ENCODE results near the gene TANGO6.

TANGO6 gene

DNA sequence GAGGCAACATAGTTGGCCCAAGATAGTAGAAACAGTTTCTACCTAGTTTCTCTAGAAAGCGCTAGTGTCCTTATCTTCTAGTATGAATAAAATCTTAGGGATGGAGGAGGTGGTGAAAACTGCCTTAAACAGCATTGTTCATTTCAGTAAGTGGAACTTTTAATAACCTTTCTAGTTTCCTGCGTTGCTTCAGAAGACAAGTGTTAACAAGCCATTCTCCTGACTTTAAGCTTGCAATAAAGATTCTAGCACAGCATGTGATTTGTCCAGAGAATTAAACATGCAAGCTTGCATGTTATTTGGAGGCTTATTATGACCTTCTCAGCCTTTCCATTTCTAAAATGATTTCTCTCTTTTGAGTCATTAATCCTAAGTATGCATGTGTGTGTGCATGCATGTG lies 72.3 kb downstream of the TANGO6 start:
- no peak for DNase-seq

DNA sequence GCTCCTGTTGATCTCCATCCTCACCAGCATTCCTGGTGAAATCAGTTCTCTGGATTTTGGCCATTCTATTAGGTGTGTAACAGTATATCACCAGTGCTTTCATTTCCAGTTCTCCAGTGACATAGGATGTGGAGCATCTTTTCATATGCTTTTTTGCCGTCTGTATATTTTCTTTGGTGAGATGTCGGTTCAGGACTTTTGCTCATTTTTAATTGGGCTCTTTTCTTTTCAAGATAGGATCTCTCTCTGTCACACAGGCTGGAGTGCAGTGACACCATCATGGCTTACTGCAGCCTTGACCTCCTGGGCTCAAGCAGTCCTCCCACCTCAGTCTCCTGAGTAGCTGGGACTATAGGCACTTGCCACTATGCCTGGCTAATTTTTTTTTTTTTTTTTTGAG lies 74.2 kb downstream of the TANGO6 start:
- no peak for DNase-seq

DNA sequence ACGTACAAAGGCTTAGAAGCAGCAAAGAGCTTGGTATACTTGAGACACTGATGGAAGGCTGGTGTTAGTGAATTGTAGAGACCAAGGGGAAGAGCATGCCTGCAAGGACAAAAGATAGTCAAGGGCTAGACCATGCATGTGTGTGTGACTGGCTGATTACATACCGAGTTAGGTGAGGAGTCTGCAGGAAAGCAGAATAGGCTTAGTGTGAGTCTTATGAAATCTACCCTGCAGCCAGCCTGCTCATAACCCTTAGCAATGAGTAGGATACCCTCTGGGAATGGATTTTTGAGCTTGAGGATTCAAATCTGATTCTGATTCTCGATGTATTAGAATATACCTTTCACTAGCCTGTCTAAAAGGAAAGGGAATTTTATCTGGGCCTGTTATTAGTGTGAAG lies 77.0 kb downstream of the TANGO6 start:
- DNase-seq, result no peak

DNA sequence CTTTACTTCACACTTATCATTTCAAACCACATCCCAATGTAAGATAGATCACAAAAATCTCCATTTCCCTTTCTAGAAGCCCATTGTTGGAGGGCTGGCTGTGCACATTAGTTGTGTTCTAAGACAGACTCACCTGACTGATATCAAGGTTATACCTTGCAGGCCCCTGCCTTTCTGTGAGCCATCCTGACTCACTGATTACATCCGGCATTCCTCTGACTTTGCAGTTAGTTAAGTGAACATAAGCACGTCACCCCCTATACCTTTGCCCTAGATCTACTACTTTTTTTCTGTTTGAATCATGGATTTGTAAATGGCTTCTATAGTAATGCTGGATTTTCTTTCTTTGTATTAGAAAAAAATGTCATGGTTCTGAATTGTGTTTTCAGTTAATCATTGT lies 78.3 kb downstream of the TANGO6 start:
- DNase-seq, result no peak

DNA sequence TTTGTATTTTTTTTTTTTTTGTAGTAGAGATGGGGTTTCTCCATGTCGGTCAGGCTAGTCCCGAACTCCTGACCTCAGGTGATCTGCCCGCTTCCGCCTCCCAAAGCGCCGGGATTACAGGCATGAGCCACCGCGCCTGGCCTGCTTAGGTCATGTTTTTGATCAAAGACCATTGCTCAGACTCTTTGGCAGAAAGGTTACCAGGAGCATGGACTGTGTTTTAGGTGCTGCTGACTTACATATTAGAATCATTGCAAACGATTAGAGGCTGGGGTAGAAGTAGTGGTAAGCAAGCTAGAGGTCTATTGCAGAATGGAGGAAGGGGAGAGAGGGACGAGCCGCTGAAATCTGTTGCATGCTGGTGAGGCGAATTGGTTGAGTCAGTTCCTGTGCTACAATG lies 79.8 kb downstream of the TANGO6 start:
- no peak for DNase-seq

DNA sequence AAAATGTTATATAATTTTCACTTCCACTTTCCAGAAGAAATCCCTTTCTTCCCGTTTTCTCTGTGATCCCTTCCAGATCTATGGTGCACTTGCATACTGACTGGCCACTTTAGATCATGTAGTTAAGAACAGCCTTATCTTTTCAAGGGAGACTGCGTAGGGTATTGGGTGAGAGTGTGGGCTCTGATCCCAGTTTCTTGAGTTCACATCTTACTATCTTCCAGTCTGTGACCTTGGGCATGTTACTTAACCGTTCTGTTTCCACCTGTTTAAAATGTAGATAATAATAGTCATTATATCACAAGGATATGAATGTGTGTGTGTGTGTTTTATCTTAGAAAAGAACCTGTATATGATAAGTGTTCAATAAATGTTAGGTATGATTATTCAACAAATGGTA lies 83.7 kb downstream of the TANGO6 start:
- DNase-seq, result no peak

DNA sequence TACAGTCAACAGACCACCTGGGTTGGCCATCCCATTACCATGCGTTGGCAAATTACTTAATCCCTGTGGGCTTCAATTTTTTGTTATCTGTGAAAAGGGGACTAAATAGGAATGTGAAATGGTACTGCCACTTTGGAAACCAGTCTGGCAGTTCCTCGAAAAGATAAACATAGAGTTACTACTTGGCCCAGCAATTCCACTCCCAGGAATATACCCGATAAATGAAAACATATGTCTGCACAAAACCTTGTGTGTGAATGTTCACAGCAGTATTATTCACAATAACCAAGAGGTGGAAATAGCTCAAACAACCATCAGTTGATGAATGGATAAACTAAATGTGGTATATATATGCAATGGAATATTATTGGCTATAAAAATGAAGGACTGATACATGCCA lies 87.9 kb downstream of the TANGO6 start:
- DNase-seq, result no peak

DNA sequence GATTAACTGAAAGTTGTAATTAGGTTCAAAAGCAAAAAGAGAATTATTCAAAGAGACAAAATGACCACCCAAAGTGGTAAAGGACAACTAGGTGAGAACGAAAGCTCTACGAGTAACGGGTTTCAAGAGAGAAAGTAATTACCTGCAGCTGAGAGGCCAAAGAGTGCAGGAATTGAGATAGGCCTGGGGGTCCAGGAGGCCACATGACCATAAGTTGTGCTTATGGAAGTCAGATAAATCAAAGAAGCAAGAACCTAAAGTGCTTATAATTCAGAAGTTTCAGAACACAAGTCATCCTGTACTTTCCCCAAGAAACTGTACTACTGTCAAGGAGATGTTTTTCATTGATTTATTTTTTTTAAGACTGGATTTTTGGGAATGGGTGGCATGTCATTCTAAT lies 91.1 kb downstream of the TANGO6 start:
- no peak for DNase-seq

DNA sequence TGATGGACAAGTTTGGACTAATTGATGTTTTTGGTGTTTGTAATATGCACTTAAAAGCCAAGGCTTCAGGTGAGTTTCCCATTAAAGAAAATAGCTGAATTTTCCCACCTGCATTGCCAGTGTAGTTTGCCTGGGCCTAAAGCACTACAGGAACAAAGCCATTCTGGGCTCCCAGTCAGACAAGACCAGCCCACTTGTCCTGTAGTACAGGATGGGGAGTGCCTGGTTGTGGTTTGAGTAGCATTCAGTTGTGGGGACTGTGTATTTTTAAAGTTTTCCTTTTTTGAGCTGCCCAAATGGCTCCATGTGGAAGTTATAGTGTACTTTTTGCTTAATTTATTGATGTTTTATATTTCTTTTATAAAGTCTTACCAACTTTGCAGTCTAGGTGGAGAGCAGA lies 91.7 kb downstream of the TANGO6 start:
- DNase-seq, result no peak

DNA sequence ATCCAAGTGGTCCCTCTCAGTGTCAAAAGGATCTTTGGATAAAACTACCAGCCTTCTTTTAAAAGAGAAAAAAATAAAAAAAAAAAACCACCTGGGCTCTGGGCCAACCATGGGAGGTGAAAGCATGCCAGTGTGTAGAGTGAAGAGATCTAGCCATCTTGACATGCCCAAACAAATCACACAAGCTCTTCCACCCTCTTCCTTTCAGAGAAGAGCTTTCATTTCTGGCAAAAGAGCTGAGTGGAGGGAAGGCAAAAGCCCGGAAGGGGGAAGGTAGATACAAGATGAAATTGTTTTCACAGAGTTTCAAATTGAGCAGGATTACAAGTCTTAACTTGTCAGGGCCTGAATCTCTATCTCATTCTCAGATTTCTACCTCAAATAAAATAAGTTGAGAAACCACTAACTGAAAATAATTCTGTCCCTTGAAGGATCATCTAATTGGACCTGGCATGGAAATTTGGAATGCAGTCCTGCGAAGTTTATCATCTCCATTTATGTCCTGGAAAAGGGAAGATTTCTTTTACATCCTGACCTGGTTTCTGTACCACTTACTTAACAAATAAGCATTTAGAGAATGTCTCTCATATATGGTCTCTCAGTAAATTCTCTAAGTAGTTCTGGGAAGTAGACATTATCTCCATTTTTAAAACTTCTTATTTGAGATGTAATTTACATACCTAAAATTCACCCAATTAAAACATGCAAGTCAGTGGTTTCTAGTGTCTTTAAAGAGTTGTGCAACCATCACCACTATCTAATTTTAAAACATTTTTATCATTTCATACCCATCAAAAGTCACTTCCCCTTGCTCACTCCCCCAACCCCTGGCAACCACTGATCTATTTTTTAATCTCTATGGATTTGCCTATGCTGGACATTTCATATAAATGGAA lies 93.7 kb downstream of the TANGO6 start:
- peak; percentile 9 for DNase-seq

DNA sequence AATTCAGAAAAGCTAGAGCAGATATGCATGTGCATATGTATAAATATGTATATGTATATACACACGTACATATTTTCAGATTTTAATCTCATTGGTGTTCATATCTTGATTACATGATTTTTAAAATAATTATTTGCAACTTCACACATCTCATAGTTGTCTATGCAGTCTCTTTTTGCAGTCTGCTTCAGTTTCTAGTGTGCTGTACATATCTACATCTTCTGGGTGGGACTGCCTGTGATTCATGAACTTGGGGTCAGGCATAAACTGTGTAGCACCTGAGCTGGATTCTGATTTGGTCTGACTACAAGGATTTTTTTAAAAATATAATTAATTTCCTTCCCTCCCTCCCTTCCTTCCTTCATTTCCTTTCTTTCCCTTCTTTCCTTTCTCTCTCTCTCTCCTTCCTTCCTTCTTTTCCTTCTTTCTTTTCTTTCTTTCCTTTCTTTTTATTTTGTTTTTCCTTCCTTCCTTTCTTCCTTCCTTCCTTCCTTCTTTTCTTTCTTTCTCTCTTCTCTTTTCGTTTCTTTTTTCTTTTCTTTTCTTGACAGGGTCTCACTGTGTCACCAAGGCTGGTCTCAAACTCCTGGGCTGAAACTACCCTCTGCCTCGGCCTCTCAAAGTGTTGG lies 96.5 kb downstream of the TANGO6 start:
- DNase-seq, result no peak

DNA sequence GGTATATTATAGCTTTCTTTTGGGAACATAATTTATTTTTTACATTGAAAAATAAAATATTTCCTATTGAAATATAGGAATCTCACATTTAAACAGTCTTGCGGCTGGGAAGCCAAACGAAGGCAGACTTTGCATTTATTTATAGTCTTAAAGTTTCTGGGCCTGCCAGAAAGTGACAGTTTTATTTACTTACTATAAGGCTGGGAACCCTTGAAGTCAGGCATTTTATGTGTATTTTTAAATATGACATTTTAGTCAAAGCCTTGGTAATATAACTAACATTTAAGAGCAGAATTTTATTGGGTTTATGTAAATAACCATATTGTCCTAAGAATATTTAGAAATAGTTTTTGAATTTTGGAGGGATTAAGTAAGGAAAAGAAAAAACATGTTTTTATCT lies 97.5 kb downstream of the TANGO6 start:
- no peak for DNase-seq

DNA sequence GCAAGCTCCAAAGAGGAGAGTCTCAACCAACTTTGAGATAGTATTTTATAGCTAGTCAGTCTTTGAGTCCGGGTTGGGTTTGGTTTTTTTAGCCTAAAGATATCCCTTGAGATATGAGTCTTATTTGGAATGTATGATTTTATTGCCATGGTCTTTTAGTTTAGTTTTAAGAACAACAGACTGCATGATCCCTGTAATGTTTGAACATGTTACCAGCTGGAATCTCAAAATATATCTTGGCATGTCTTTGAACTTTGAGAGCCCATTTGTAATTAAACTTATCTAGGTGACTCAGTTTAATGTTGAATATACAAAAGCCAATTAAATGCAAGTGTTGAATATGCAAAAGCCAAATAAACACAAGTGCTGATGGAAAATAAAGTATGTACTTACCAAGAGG lies 100.6 kb downstream of the TANGO6 start:
- DNase-seq, result no peak

DNA sequence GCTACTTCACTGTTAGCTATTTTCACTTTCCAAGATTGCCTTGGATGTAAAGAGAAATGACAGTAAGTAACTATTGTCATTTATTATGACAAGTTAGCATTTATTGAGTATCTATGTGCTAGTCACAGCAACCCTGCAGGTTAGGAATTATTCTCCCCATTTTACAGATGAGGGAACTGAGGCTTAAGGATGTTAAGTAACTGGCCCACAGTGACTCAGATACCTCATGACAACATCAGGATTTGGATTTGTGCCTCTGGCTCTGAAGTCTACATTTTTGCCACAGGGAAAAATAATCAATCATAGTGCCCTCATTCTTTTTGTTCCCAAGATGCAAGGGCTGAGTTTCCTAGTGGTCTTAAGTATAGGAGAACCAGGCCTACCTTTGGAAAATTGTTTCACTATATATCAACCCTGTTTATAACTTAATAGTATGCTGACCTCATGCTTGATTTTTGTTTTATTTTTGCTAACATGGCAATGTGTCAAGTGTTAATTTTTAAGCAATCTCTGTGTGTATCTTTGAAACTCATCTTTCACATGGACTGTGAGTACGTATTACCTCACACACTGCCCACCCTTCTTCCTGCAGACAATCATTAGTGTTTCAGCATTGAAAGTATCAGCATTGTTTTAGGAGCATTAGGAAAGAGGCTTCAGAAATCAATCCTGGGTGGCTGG lies 105.0 kb downstream of the TANGO6 start:
- DNase-seq, result no peak

DNA sequence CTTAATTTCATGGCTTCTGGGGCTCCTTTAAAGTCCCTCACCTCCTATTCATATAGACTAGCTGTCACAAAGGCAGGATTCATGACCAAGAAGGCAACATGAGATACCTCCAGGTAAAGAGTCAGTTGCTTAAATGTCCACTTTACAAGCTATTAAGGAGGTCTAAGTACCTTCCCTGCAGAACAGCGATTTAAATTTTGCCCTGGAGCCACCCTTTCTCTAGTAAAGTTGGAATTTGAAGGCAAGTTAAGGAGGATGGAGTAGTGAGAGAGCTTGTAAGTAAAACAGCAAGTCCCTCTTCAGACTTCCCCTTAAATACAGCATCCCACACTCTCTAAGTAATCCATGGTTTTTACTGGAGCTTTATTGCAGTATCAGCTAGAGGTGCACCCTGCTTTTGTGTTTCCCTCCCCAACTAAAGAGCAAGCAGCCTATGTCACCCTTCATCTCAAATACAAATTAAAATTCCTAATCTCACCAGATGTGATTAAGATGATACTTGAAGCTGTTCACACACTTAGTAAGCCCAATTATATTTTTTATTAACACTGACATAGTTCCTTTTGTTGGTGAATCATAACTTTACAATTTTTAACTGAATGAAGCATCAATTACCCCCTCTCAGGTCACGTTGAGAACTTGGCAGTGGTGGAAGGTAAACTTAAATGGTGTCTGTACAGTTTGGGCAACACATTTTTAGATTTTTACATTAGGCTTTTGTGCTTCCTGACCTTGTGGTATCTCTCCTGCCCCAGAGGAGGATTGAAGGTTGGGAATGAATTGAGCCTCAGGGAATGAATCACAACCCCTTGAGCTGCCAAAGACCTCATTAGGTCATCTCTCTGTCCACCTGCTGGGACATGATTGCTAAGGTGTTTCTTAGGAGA lies 108.9 kb downstream of the TANGO6 start:
- DNase-seq, result no peak

DNA sequence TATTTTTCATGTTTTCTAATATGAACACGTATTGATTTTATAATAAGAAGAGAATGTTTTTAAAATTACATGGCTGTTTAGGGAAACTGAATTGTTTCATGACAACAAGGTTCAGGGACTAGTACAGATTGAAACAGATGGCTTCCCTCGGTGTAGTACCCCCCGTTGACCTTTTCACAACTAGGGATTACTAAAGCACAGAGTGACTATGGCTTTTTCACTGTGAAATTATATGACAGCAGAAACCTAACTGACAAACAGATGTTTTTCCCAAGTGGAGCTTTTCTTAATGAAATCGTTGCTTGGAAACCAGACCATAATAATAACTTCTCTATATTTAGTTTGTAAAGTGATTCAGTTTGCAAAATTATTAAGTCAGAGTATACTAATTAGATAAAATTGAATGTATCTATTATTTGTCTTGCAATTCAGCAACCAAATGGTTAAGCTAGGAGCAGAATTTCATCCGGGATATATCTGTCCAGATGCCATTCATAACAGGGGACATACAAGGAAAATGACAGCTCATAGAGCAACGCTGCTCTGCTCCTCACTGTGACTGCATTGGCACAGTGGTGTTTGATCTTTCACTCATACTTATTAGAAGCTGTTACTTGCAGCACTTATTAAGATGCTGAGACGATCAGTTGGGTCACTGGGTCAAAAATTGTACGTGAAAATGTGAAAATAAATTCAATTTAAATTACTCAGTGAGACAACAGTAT lies 111.7 kb downstream of the TANGO6 start:
- DNase-seq, result no peak

DNA sequence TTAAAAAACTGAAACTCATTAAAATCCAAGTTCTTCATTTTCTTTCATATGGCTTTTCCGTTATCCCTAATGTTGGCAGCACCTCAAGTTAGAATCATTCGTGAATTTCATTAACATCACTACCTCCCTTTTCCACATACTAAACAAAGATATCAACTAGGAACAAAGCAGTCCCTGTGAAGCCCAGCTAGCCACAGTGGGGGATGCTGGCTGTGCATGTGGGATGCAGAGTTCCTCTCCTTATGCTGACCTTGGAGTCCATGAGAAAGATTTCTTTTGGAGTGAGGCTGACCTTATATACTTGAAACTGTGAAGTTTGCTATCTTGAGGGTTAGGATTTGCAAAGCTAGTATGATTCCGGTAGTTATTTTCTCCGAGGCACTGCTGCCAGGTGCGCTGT lies 117.6 kb downstream of the TANGO6 start:
- DNase-seq, result no peak

DNA sequence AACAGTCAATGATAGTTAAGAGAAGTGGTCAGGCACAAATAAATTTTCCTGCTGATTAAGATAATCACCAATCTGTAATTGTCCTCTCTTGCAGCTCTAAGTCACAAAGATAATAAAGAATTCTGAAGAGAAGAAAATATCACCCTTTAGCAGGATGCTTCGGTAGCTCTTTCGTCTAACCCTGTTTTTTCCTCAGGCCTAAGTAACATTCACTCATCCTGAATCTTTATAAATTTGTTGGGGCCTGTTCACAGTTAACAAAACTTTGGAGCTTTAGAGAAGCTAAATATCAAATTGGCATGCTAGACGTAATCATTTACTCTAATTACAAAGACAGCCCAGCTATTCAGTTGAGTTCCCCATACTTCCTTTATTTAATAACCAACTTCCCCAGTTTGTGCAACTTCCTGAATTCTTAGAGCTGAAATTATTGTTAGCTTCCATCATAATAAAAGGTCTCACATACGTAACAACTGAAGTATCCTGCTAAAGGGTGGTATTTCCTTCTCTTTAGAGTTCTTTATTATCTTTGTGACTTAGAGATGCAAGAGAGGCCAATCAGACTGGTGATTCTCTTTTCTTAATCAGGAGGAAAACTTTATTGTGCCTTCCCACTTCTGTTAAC lies 118.6 kb downstream of the TANGO6 start:
- no peak for DNase-seq

DNA sequence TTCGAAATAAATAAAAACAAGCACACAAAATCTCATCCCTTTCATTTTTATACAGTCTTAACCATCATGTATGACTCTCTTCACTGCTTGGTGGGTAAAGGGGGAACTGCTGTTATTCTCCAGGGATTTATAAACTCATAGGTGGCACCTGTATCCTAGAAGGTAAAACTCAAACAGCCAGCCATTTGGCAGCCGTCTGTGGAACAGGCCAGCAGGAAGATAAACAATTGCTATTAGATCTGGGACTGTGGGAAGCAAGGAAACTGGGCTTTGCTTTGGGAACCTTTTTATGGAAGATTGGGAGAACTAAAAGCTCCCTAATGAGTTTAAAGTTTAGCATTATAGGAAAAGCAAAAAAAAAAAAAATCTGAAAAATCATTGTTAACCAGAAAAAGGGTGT lies 126.0 kb downstream of the TANGO6 start:
- DNase-seq, result no peak

DNA sequence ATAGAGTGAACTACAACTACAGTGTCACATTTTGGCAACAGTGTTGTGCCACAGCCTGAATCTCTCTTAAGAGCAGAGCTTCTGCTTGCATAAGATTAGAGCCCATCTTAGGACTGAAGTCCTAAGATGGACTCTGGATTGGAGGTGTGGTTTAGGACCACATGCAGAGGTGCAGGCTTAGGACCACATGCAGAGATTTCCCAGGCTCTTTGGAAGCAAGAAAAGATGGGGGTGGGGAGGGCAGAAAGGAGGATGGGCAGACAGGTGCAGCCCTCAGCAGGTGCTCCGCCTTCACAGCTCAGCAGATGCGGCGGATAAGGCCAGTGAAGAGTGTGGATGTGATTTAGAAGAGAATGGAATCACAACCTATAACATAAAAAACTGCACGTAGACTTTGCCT lies 128.7 kb downstream of the TANGO6 start:
- DNase-seq, result peak; percentile 69

DNA sequence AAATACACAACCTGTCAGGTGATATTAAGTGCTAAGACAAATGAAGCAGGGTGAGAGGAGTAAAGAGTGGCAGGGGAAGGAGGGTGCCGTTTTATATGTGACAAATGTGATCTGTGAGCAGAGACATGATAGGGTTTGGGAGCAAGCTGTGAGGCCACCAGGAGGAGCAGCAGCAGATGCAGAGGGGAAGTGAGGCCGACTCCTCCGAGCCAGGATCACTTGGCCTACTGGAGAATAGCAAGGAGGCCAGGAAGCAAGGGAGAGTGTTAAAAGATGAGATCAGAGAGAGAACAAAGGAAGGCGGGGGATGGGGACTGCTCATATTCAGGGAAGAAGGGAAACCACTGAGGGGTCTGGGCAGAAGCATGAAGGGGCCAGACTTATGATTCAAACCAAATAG lies 129.4 kb downstream of the TANGO6 start:
- peak; percentile 62 for DNase-seq

DNA sequence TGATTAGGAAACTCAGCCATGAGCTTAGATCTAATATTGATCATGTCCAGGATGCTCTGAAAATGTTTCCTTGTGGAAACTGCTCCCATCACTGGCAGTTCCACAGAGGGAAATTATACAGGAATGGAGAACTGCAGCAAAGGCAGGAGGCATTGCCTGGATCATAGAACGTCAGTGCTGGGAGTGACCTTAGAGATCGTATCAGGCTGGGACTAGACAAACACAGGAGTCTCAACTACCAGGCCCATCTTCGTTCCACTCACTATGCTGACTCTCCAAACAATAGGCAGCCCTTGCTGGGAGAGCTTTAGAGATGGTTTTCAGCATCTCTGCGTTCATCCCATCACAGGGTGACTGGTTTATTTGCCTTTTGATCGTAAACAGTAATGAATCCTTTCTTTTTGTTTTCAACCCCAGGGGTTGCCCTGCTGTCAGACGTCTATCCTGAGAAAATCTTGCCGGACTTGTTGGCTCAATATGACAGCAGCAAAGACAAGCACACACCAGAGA lies 130.3 kb downstream of the TANGO6 start:
- peak; percentile 32 for DNase-seq
